OCI-LY7 (cell line): ENCODE data around the gene GALNT4. TPM values are rescaled to one million over a fixed set of nuclear protein-coding genes. Genes with fewer than 3 reads are reported as not detected.

Experiments used
- BruUV-seq: library from RNA; stranded (reverse); fragments of 400-500 nt; replicated peaks from 2 replicates; lab custom pipeline; 2021; lab: Mats Ljungman, UMichigan
- CTCF ChIA-PET: fragments of 300-600 bp; sonication (Branson Sonifier 250); formaldehyde crosslinking; loops from one replicate; lab custom pipeline; 2022; ENCODE audit warnings: antibody characterized with exemption; ENCODE audit not compliant: unreplicated experiment; lab: Charles Lee
- POLR2A ChIA-PET: fragments of 300-600 bp; sonication (Branson Sonifier 250); formaldehyde crosslinking; loops from one replicate; lab custom pipeline; 2022; ENCODE audit warnings: antibody characterized with exemption; lab: Charles Lee
- DNase-seq: peaks from one replicate; pipeline ENCODE4 v3.0.0-alpha.2; 2015; ENCODE audit warnings: low spot score
- H2AFZ ChIP-seq: fragments of 200-600 bp; sonication (generic), shearing (Covaris generic); 2 replicates; pipeline ENCODE4 v1.6.1; 2014; ENCODE audit warnings: mild to moderate bottlenecking, antibody characterized with exemption, low read length, moderate library complexity
- H3K27ac ChIP-seq: fragments of 200-600 bp; sonication (generic); 2 replicates; pipeline ENCODE4 v1.5.1; 2014; ENCODE audit warnings: mixed run types, low read depth, mild to moderate bottlenecking, moderate library complexity, low read length, inconsistent platforms; ENCODE audit not compliant: poor library complexity, severe bottlenecking
- H3K36me3 ChIP-seq: fragments of 200-600 bp; sonication (generic); 2 replicates; pipeline ENCODE4 v1.6.1; 2014; ENCODE audit warnings: mild to moderate bottlenecking, antibody characterized with exemption, low read length, moderate library complexity, mixed read lengths; ENCODE audit not compliant: insufficient read depth
- H3K4me1 ChIP-seq: fragments of 200-600 bp; sonication (generic); 2 replicates; pipeline ENCODE4 v1.5.1; 2014; ENCODE audit warnings: mild to moderate bottlenecking, low read length; ENCODE audit not compliant: insufficient read depth, poor library complexity, severe bottlenecking
- H3K4me2 ChIP-seq: fragments of 200-600 bp; sonication (generic); 2 replicates; pipeline ENCODE4 v1.6.1; 2014; ENCODE audit warnings: mild to moderate bottlenecking, low read length
- H3K4me3 ChIP-seq: fragments of 200-600 bp; sonication (generic); 2 replicates; pipeline ENCODE4 v1.5.1; 2014; ENCODE audit warnings: mild to moderate bottlenecking, low read depth, low read length; ENCODE audit not compliant: poor library complexity, severe bottlenecking
- H3K79me2 ChIP-seq: fragments of 200-600 bp; sonication (generic); 2 replicates; pipeline ENCODE4 v1.6.1; 2016; ENCODE audit warnings: low read depth, mild to moderate bottlenecking, low read length, moderate library complexity, mixed read lengths; ENCODE audit not compliant: insufficient read depth
- H3K9me2 ChIP-seq: fragments of 200-600 bp; sonication (generic); 2 replicates; pipeline ENCODE4 v1.6.1; 2016; ENCODE audit warnings: mild to moderate bottlenecking, low read length, mixed read lengths; ENCODE audit not compliant: insufficient read depth
- H3K9me3 ChIP-seq: fragments of 200-600 bp; sonication (generic); 2 replicates; pipeline ENCODE4 v1.6.1; 2014; ENCODE audit warnings: mild to moderate bottlenecking, mixed run types, low read length, mixed read lengths
- H4K20me1 ChIP-seq: fragments of 200-600 bp; sonication (generic); 2 replicates; pipeline ENCODE4 v1.6.1; 2014; ENCODE audit warnings: mild to moderate bottlenecking, antibody characterized with exemption, low read length, moderate library complexity, mixed read lengths; ENCODE audit not compliant: insufficient read depth
- CTCF ChIP-seq: fragments of 200-600 bp; sonication (generic); conservative IDR thresholded peaks from 2 replicates; pipeline ENCODE4 v1.5.1; 2014; ENCODE audit warnings: mild to moderate bottlenecking, antibody characterized with exemption, low read length, moderate library complexity, mixed read lengths
- EZH2phosphoT487 ChIP-seq: fragments of 200-600 bp; sonication (generic); IDR thresholded peaks from 2 replicates; pipeline ENCODE4 v1.6.1; 2018; ENCODE audit warnings: low read depth, borderline replicate concordance, mild to moderate bottlenecking, mixed run types, antibody characterized with exemption, low read length, moderate library complexity, mixed read lengths
- intact Hi-C: fragments of 100-400 bp; cut with micrococcal nuclease; formaldehyde crosslinking; loops from one replicate; pipeline ENCODE4 v1.10.0; 2022; ENCODE audit not compliant: unreplicated experiment
- total RNA-seq, 2 experiments: library from RNA; depleted of rRNA in 1 of 2; stranded (reverse); fragments of >200 nt in 1 of 2; shearing (Covaris generic) in 1 of 2; gene quantifications; 2 replicates each; pipeline ENCODE4 v1.2.3, GENCODE V29; 2014 to 2022

The GALNT4 gene
- total RNA-seq, 2 experiments from 2014 or later: 2.1 to 3.7 TPM

DNA sequence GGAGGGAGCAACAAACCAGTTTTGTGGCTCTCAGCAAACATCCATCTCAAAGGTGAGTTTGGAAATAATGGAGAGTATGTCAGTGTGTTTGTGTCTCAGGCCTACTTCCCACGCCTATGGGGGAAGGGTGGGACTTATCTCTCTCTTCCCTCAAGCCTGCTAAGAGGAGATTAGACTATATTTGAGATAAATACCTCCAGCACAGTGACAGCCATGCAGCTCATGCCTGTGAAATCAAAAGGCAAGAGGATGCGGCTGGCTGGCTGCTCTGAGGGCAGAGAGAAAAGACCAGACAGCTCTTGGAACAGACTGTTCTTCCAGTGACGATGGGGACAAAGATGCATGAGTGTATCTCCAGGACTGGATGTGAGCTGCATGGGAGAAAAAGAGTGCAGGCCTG, 16.0 kb upstream of the GALNT4 start:
- Histone ChIP-seq H3K4me2 (no peak overlapping the region), H3K4me1 (peaks cover 5% of the 10 kb centered on the region), H3K27ac (no peak overlapping the region), H3K9me2 (no peaks in the 10 kb centered on the region), H3K4me3 (no peak overlapping the region), H4K20me1 (no peaks in the 10 kb centered on the region), H3K36me3 (no peaks in the 10 kb centered on the region), H3K79me2 (no peaks in the 10 kb centered on the region), H3K9me3 (no peaks in the 10 kb centered on the region), H2AFZ (no peak overlapping the region)
- BruUV-seq: no TSS peak
- TF ChIP-seq EZH2phosphoT487 (no peak), CTCF (no peak)
- no peak for DNase-seq
- POLR2A ChIA-PET: interaction anchor here (1.2 kb wide), 1 partner anchor 10 kb away, joined by 3 read pairs; no protein-coding TSS in a partner anchor
- CTCF ChIA-PET: no interaction called here
- intact Hi-C loops: loop anchor here (5.0 to 10.0 kb wide), 4 partner anchors 167 to 1317 kb away; partner anchors contain the start of gene ATP2B1

DNA sequence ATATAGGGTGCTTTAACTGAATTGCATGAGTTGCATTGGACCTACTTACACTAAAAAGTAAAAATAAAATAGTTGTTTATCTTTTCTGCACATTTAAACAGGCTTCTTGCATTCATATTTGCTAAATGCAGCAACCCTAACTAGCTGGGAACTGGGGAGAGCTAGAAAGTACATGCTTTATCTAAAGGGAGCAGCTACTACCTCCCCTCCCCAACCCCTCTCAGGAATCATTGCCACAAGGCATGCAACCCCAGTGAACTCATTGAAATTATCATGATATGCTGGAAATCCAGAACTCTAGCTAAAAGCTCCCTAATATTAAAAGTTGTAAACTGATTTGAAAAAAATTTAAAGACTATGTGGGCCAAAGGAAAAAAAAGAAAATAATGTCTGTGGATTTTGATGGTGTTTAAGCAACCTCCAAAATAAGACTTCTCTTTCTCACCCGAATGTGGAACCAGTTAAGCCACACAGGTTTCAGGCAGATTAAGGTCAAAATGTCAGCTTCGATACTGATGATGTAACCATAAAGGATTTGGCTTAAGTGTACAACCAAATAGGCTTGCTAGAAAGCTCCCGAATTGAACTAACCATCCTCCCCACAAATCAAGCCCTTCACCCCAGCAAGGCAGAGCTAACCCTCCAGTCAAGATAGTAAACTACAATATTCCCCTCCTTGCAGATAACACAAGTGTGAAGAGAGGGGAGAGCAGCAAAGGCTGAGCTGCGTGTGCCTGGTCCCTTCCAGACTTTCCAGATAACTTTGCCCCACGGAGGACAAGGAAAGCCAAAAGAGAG, 15.0 kb upstream of the GALNT4 start:
- Histone ChIP-seq H4K20me1 (no peaks in the 10 kb centered on the region), H3K9me3 (no peaks in the 10 kb centered on the region), H3K79me2 (no peaks in the 10 kb centered on the region), H3K36me3 (no peaks in the 10 kb centered on the region), H3K4me2 (no peak overlapping the region), H3K27ac (no peak overlapping the region), H3K4me1 (no peaks in the 10 kb centered on the region), H3K4me3 (no peak overlapping the region), H2AFZ (no peak overlapping the region), H3K9me2 (no peaks in the 10 kb centered on the region)
- POLR2A ChIA-PET: interaction anchor here (1.1 to 1.8 kb wide), 3 partner anchors 10 to 12 kb away, joined by 3 read pairs; no protein-coding TSS in a partner anchor
- TF ChIP-seq EZH2phosphoT487 (no peak), CTCF (no peak)
- CTCF ChIA-PET: no interaction called here
- intact Hi-C loops: loop anchor here (5.0 to 10.0 kb wide), 4 partner anchors 168 to 1318 kb away; partner anchors contain the start of gene ATP2B1
- no peak for DNase-seq
- BruUV-seq: no TSS peak

DNA sequence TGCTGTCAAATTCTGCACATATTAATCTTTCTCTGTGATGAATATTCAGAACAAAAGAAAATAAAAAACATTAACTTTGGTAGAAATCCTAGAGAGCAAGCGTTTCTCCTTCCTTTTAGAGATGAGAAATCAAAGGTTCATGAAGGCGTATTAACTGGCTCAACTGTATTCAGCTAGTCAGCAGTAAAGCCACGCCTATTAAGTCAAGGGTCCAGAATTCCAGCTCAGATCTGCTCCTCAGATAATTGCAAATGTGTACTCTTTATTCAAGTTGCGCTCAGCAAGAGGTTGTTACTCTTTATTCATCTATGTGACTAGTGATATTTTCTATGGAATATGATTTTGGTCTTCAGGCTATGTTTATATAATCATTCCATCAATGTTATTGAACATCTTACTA, 14.3 kb upstream of the GALNT4 start:
- Histone ChIP-seq H4K20me1 (no peaks in the 10 kb centered on the region), H3K79me2 (no peaks in the 10 kb centered on the region), H3K4me1 (no peaks in the 10 kb centered on the region), H3K4me2 (no peak overlapping the region), H3K27ac (no peak overlapping the region), H2AFZ (no peak overlapping the region), H3K9me3 (no peaks in the 10 kb centered on the region), H3K4me3 (no peak overlapping the region), H3K36me3 (no peaks in the 10 kb centered on the region), H3K9me2 (no peaks in the 10 kb centered on the region)
- CTCF ChIA-PET: no interaction called here
- BruUV-seq: no TSS peak
- POLR2A ChIA-PET: interaction anchor here (1.8 kb wide), 1 partner anchor 10 kb away, joined by 3 read pairs; no protein-coding TSS in a partner anchor
- no peak for TF ChIP-seq EZH2phosphoT487
- TF ChIP-seq CTCF: no peak
- DNase-seq: no peak
- intact Hi-C loops: no loop called here
